Measurements from ENCODE around the gene PEPD.

PEPD gene

DNA sequence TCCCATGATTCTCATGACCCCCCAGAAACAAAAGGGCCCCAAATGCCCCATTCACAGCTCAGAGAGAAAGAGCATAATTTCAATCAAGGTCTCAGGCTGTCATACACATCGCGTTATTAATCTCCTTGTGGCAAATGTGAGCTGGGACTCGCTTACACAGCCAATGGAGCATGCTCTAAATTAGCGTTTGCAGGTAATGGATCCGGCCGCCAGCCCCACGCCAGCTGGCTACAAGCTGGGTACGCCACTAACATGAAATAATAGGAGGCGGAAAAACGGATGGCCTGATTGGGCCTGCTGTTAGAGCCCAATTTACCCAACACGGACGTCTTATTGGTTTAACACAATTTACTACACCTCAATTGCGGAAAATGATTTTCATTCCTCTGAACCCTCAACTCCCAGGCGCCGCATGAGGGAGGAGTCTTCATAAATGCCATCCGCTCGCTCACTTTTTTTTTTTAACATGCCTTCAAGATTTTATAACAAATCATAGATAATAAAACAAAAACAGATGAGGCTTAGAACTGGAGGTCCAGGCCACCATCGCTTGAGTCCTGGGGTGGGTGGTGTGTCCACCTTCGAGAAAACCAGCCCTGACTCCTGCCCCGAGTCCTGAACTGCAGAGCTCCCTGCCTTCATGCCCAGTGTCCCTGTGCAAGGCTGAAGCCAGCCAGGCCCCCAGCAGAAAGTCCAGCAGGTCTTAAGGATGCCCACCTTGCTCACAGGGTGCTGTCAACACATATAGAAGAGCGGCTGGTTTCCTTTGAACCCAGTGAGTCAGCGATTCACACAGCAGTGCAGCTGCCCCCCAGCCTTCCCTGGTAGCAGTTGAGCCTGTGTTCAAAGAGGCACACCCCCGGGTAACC is 62.1 kb downstream of the PEPD start:
- no peak for DNase-seq (ENCODE audit: low read depth in 3 of 3)

DNA sequence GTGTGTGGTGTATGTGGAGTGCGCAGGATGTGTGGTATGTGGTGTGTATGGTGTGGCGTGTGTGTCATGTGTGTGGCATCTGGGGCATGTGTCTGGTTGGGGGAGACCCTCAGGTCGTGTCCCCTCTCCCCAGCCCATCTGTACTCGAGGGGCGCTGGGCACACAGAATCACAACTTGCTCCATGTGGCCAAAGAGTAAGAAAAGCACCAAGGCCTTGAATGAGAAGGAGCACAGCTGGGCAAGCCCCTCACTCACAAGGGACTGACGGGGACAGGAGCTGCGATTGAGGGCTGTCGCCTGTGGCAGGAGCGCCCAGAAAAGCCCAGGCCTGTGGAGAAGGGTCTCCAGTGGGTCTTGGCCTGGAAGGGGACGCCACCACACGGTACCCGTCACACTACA is 62.8 kb downstream of the PEPD start:
- no peak for DNase-seq (ENCODE audit: low read depth in 3 of 3)

DNA sequence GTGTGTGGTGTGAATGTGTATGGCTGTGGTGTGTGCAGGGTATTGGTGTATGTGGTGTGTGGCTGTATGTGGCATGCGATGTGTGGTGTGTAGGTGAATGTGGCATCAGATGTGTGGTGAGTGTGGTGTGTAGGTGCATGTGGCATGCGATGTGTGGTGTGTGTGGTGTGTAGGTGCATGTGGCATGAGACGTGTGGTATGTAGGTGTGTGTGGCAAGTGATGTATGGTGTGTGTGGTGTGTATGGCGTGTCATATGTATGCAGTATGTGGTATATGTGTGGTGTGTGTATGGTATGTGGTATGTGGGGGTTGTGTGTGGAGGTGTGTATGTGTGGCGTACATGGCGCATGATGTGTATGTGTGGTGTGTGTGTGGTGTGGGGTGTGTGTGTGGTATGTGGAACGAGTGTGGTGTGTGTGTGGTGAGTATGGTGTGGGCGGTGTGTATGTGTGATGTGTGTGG is 63.4 kb downstream of the PEPD start:
- DNase-seq (ENCODE audit: low read depth in 3 of 3) = no peak

DNA sequence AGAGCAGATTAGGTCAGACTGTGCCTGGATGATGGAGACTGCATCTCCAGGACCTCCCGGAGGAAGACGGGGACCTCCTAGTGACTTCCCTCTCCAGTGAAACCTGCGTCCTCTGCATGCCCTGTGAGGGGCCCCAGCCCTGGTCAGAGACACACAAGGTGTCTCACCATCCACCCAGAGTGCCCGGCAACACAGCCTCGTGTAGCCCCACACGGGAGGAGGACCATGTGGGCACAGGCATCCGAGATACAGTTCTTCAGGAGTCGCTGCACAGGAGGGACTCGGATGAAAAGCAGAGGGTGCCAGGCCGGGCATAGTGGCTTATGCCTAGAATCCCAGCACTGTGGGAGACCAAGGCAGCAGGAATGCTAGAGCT is 64.8 kb downstream of the PEPD start:
- DNase-seq (ENCODE audit: low read depth in 3 of 3) = no peak

DNA sequence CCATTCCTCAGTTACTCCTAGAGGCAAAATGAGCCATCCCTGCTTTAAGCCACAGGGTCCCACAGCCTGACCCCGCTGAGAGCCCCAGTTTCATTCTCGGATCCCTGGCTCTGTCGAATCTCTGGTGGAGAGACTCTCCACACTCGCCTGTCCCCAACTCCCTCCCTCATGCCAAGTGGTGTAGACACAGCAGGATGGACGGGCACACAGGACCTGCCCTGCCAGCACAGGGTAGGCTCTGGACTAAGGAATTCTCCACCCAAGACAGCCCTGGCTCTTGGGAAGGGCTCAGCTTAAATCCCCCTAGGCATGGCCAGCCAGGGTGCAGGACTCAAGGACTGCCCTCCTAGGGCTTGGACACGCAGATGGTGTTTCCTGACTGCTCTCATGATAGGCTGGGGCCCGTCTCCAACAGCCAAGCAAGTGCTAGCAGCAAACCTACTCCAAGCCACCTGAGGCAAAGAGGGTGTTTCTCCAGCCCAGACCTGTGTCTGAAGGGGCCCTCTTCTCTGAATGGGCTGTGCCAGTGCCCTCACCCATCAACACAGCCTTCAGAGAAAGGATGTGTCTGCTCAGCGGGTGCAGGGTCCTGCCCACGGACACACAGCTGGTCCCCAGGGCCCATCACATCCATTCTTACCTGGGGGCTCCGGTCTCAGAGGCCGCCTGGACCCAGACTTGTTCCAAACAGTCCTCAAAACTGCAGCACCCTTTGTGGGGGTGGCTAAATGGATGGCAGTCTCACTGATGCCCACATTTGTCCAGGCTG is 65.3 kb downstream of the PEPD start:
- DNase-seq (ENCODE audit: low read depth in 3 of 3) = no peak

DNA sequence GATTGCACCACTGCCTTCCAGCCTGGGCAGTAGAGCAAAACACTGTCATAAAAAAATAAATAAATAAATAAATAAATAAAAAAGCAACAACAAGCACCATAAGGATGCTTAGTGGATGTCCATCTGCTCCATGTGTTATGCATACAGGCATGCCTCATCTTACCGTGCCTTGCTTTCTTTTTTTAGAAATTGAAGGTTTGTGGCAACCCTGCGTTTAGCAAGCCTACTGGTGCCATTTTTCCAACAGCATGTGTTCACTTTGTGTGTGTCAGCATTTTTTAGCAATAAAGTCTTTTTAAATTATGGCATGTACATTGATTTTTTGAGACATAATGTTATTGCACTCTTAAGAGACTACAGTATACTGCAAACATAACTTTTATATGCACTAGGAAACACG is 68.3 kb downstream of the PEPD start:
- DNase-seq (ENCODE audit: low read depth in 3 of 3) = no peak

DNA sequence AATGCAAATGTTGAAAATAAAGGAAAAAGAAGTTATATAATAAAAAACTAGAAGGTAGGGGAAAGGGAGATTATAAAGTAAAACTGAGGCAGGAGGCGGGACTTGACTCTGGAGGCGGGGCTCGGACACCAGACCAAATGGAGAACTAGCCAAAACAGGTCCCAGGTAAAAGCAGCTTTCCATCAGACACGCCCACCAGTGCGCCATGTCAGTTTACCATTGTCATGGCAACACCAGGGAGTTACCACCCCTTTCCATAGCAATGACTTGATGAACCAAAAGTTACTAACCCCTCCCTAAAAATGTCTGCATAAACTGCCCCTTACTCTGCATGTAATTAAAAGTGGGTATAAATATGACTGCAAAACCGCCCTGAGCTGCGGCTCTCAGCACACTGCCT is 70.9 kb downstream of the PEPD start:
- no peak for DNase-seq (ENCODE audit: low read depth in 3 of 3)

DNA sequence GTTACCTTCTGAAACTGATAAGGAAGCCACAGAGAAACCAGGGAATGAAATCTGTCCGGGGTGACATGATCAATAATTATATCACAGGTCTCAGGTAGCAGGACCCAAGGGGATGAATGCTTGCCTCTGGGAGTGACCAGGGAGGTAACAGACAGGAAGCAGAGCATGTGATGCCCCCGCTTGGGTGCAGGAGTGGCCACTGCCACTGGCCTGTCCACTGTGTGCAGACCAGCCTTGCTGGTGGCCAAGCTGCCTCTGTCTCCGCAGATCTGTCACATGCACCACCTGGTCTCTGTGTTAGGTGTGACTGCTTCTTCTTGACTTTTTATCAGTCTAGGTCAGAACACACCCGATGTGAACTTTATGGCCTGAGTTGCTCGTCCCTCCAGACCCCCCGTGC is 71.8 kb downstream of the PEPD start:
- no peak for DNase-seq (ENCODE audit: low read depth in 3 of 3)

DNA sequence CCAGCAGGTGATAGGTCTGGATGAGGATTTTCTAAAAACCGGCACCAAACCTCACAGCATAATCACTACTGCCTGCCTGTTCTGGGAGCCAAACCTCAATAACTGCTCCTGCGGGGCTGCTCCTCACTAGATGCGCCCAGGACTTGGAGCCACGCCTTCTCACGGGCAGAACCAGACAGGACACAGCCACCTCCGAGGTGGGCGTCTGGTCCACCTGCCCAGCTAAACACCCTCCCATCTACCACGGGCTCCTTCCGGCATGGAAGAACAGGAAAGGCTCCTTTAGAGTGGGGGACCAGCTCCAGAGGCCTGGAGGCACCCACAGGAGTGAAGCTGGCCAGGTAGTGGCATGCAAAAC is 73.5 kb downstream of the PEPD start:
- DNase-seq (ENCODE audit: low read depth in 3 of 3) = no peak

DNA sequence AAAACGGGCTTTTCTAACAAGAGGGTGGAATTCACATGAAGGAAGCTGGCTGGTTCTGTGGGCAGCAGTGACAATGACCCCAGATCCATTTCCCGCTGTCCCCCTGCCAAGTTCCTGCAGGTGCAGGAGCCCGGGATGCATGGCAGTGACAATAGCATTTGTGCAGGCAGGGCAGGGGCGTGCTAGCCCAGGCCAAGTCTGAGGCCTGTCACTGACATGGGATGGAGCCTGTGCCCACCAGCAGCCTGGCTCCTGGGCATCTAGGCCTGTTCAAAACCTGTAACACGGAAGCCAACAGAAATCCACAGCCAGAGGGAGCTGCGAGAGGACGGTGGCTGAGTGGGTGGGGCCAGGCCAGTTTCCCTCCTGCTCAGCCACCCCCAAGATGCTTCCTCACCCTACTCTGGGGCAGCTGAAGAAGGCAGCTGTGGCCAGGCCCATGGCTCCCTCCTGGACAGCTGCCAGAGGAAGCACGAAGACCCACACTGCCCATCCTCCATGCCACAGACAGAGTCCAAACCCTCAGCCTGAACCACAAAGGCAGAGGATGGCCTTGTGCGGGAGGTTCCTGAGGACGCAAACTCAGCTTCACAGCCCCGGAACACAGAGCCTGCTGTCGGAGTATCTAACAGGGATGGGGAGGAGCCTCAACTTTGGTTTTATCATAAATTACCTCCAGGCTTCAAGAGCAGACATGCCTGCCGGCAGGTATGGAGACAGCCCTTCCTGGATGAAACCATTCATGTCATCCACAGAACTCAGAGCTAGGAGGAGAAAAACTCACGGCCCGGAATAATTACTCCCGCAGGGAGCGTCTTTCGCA is 74.0 kb downstream of the PEPD start:
- no peak for DNase-seq (ENCODE audit: low read depth in 3 of 3)

DNA sequence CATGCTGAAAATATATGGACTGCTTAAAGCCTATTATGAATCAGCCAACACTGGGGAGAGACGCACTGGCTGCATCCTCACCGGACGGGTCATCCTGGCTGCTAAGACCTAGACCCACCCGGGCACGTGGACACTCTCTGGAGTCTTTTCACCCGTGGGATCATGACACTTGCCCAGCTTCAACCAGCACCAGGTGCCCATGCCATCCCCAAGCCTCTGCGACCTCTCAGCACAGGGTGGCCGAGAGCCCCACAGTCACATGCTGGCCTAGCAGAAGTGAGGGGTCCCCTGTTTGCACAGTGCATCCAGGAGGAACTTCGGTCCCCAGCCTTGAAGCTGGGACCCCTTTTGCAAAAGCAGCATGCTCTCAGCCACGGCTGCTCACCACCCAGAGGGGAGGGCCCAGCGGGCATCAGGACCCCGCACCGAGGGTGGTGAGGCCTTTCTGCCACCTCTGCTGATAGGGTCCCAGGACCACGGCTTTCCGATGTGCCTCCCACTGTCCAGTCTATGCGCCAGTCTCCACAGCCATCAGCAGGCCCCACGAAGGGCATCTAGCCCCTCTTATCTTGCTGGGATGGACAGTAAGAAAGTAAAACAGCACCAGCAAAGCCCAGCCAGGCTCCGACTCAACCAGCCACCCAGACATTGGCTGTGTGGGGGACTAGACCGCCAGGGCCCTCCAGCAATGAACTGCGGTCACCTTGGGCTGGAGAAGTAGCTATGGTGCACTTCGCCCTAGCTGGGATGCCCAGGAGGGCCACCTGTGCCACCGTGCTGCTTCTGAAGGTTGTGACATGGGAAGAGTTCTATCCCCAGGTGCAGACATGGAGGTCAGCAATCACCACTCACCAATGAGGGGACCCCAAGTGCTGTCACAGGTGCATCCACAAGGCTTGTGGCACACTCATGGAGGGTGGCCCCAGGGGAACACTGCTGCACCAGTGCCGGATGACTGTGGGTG is 75.0 kb downstream of the PEPD start:
- DNase-seq (ENCODE audit: low read depth in 3 of 3) = no peak

DNA sequence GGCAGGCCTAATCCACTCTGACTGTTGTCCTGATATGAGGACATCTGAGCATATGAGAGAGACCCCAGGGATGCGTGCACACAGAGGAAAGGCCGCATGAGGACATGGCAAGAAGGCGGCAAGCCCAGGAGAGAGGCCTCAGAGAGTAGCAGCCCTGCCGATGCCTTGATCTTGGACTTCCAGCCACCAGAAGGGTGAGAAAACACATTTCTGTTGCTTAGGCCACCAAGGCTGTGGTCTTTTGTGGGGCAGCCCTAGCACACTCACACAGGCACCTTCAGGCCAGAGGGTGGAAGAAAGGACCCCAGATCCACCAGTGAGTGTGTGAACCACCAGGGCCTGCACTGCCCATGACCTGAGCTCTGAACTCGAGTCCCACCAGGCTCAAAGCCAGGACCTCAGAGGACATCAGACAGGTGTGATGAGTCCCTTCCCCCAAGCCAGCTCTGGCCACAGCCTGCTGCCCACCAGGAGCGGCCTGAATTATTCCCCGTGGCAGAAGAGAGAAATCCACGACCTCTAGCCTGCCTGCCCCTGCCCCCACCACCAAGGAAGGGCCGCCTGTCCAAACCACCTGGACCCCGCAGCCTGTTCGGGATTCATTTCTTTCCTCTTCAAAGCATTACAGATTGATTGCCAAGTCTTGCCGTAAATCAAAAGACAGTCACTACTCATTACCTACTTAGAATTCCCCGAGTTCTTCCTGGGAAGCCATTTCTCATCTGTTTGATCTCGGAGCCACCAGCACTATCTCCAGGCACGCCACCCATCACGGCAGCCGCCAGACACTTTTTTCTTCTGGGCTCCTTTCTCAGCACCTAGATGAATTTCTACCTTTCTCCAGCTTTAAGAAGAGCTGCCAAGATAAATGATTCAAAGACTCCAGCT is 75.9 kb downstream of the PEPD start:
- no peak for DNase-seq (ENCODE audit: low read depth in 3 of 3)

DNA sequence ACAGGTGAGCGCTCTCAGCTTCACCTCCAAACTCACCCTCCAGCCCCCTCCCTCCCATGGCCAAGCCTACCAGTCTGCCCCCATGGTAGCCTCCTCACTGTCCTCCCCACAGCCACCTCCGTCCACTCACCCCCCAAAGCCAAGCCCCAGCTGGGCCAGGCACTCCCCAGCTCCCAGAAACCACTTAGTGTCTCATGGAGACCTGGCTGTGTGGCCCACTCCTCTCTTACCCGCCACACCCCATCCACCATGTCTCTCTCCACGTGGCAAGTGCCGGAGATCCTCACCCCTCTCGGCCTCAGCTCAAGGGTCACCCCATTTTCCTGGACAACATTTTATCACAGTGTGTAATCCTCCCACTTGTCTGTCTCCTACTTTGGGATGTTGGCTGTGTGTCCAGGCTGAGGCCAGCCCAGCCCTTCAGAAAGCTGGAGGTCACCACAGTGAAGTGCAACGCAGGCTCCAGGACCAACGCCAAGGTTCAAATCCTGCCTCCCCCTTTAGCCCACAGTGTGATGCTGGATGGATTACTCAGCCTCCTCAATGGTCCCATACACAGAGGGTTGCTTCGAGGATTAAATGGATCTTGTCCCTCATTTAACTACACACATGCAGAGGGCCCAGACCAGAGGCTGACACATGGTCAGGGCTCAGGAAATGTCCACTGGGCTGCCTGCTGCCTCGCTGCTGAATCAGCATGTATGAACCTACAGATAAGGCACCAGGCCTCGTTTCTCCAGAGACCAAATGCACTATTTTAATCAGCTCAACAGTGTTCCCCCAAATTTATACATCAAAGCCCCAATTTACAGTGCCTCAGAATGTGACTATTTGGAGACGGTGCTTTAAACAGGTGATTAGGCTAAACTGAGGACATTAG is 76.8 kb downstream of the PEPD start:
- no peak for DNase-seq (ENCODE audit: low read depth in 3 of 3)

DNA sequence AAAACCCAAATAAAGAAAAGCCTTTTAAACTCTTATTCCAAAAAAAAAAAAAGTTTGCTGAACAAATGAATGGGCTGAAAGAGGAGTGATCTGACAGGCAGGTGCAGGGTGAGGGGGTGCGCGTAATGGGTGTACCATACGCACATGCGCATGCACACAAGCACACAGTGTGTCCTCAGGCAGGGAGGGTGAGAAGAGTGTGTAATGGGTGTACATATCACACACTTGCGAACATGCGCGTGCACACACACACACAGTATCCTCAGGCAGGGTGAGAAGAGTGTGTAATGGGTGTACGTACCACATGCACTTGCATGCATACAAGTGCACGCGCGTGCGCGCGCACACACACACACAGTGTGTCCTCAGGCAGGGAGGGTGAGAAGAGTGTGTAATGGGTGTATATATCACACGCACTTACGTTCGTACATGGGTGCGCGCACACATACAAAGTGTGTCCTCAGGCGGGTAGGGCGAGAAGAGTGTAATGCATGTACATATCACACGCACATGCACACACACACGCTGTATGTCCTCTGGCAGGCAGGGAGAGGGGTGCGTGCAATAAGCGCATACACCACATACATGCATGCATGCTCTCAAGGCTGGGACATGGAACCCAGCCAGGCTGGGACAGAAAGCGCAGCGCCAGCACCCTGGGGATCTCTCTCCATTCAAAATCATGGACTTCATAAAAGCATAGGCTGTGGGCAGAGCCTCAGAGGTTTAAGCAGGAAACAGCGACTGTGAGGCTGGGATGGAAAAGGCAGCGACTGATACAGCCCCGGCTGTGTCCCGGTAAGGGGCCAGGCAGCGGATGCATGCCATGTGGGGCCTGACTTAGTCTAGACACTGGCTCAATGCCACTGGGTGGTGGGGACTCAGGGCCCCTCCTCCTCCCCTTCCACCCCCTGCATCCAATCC is 77.7 kb downstream of the PEPD start:
- DNase-seq (ENCODE audit: low read depth in 3 of 3) = no peak

DNA sequence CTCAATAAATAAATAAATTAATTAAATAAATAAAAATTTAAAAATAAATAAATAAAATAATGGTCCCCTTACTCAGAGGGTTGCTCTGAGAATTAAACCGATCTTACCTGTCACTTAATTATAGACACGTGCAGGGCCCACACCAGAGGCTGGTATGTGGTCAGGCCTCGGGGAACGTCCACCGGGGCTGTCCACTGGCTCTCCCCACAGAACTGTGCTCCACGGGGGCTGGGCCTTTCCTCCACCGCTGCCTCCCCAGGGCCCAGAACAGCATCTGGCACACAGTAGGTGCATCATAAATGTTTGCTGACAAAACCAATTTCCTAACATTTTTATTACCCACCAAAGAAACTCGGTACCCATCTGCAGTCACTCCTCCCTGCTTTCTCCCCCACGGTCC is 78.9 kb downstream of the PEPD start:
- DNase-seq (ENCODE audit: low read depth in 3 of 3) = no peak

DNA sequence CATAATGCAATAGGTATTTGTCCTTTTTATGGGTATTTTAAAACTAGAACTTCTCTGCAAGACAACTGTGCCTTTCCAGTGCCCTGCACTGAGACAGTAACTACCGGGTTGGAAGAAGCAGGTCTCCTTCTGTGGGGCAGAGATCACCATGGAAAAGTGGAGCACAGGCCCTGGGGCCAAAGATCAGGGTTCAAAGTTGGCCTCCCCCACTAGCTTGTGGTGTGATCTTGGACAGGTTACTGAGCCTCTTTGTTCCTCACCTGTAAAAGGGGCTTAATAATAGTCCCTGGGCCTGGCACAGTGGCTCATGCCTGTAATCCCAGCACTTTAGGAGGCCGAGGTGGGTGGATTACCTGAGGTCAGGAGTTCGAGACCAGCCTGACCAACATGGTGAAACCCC is 79.8 kb downstream of the PEPD start:
- no peak for DNase-seq (ENCODE audit: low read depth in 3 of 3)

DNA sequence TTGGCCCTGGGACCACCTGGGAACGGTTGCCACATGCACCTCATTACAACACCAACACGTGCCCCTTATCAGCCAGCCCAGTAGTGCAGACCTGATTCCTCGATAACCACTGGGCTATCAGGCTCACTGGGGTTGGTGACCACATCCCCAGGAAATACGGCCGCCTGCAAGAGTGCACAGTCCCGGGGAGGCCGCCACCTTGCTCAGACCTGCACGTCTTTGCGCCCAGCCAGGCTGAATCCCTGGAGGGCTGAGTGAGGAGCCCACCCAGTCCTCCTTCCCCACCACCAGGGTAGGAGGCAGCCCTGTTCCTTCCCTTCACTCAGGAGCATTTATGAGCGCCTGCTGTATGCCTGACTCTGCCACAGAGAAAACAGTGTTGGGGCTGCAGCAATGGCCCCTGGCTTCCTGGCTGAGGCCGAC is 80.3 kb downstream of the PEPD start:
- no peak for DNase-seq (ENCODE audit: low read depth in 3 of 3)

DNA sequence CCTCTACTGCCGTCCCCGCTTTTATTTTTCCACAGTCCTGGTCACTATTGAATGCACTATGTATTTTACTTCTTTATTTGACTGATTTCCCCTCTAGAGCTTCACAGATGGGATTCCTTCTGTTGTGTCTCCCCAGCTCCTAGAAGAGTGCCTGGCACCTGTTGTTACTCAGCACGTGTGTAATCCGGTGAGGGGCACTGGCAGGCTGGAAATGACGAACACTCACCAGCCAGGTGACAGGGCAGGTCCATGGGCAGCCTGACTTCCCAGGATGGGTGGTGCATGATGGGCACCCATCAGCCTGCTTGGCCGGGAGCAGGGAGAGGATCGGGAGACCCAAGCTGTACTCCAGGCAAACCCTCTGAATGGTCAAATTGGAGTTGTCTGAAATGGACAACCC is 80.9 kb downstream of the PEPD start:
- no peak for DNase-seq (ENCODE audit: low read depth in 3 of 3)
